Measurements from ENCODE around the gene PALB2. TPM values are rescaled to one million over a fixed set of nuclear protein-coding genes. Genes with fewer than 3 reads are reported as not detected.

The PALB2 gene
- polyA plus RNA-seq, 1 of the 3 experiments (the other 2 are of a cell fraction) = 3.3 TPM

GRCh38 chr16:23609929-23610328 is 31.2 kb downstream of the PALB2 start:
- H3K9me2 ChIP-seq = no peaks in the 10 kb centered on the region
- WGBS (ENCODE audit: low lambda C conversion rate) = 93% methylated on average over 1 of the region's 1 CpG
- POLR2A ChIA-PET = no interaction called here
- H3F3A ChIP-seq (replicated peaks; ENCODE audit: insufficient read depth) = peaks cover 15% of the 10 kb centered on the region
- H3K36me3 ChIP-seq (replicated peaks in 1 of 2; ENCODE audit: control insufficient read depth in 1 of 2, insufficient read depth in 2 of 2, low read length in 1 of 2) = peaks cover 6 to 18% of the 10 kb centered on the region in 2 experiments
- H2AFZ ChIP-seq (ENCODE audit: low read depth) = no peak overlapping the region
- H3K9me3 ChIP-seq = no peaks in the 10 kb centered on the region
- no peak overlapping the region for H3K9ac ChIP-seq
- DNase-seq = no peak
- no peak for TF ChIP-seq RAD21 (IDR thresholded peaks at IDR 0.05; ENCODE audit: low read length)
- TF ChIP-seq PBX3 (IDR thresholded peaks at IDR 0.05) = no peak
- TF ChIP-seq GATA2 (CRISPR knock-in tag; IDR thresholded peaks at IDR 0.05) = no peak
- H3K4me3 ChIP-seq (ENCODE audit: low read depth in 2 of 2, low read length in 1 of 2) = no peak overlapping the region
- H3K4me1 ChIP-seq (ENCODE audit: control insufficient read depth in 1 of 2, insufficient read depth in 2 of 2, low read depth in 1 of 2, low read length in 1 of 2) = no peaks in the 10 kb centered on the region
- no peak overlapping the region for H3K27ac ChIP-seq (ENCODE audit: low read depth in 2 of 2, low read length in 1 of 2)
- no peaks in the 10 kb centered on the region for H3K79me2 ChIP-seq (ENCODE audit: insufficient read depth)
- no peaks in the 10 kb centered on the region for H3K27me3 ChIP-seq (ENCODE audit: insufficient read depth)
- no peak overlapping the region for H3K4me2 ChIP-seq
- CTCF ChIA-PET = interaction anchor here (0.6 to 2.2 kb wide), 2 partner anchors 13 to 898 kb away, joined by 3 to 8 read pairs; no protein-coding TSS in a partner anchor
- H4K20me1 ChIP-seq (ENCODE audit: insufficient read depth) = no peaks in the 10 kb centered on the region

GRCh38 chr16:23608194-23608593 is 32.9 kb downstream of the PALB2 start:
- CTCF ChIA-PET = interaction anchor here (4.9 kb wide), 1 partner anchor 11 kb away, joined by 17 read pairs; the partner anchor contains the start of gene NDUFAB1
- WGBS (ENCODE audit: low lambda C conversion rate) = 77% methylated on average over 4 of the region's 4 CpGs
- Histone ChIP-seq H3K9me2 (no peaks in the 10 kb centered on the region), H3K9me3 (no peaks in the 10 kb centered on the region), H3K27me3 (ENCODE audit: insufficient read depth) (no peaks in the 10 kb centered on the region), H2AFZ (ENCODE audit: low read depth) (0 out of 2 replicates have a peak overlapping the region, but pooled peaks have one; percentile 7), H3K4me3 (ENCODE audit: low read depth in 2 of 2, low read length in 1 of 2) (no peak overlapping the region), H3F3A (replicated peaks; ENCODE audit: insufficient read depth) (peaks cover 15% of the 10 kb centered on the region), H3K36me3 (replicated peaks in 1 of 2; ENCODE audit: control insufficient read depth in 1 of 2, insufficient read depth in 2 of 2, low read length in 1 of 2) (peaks cover 15 to 19% of the 10 kb centered on the region in 2 experiments), H4K20me1 (ENCODE audit: insufficient read depth) (no peaks in the 10 kb centered on the region), H3K4me1 (ENCODE audit: control insufficient read depth in 1 of 2, insufficient read depth in 2 of 2, low read depth in 1 of 2, low read length in 1 of 2) (no peaks in the 10 kb centered on the region), H3K4me2 (peak overlapping the region; percentile 10; the same call in 1 of the 2 replicates), H3K27ac (ENCODE audit: low read depth in 2 of 2, low read length in 1 of 2) (peak overlapping the region in 1 of 2 experiments; percentile 78; a peak in 2 of 4 replicates), H3K9ac (no peak overlapping the region), H3K79me2 (ENCODE audit: insufficient read depth) (no peaks in the 10 kb centered on the region)
- POLR2A ChIA-PET = no interaction called here
- TF ChIP-seq USF1 (IDR thresholded peaks at IDR 0.05; ENCODE audit: borderline replicate concordance, low read depth) (no peak), MEF2A (IDR thresholded peaks at IDR 0.05; ENCODE audit: borderline replicate concordance, low read depth) (no peak), FOSL2 (IDR thresholded peaks at IDR 0.05; ENCODE audit: borderline replicate concordance, low read depth) (no peak), RCOR1 (IDR thresholded peaks at IDR 0.05; ENCODE audit: low read length) (no peak), MXI1 (IDR thresholded peaks at IDR 0.05; ENCODE audit: low read depth, low read length) (no peak), POLR2AphosphoS5 (IDR thresholded peaks at IDR 0.05; ENCODE audit: low read depth, low read length) (no peak), REST (IDR thresholded peaks at IDR 0.05; ENCODE audit: low read depth, low read length) (no peak), CTCF (IDR thresholded peaks at IDR 0.05) (no peak), MAX (IDR thresholded peaks at IDR 0.05; ENCODE audit: low read depth) (no peak), PBX3 (IDR thresholded peaks at IDR 0.05) (no peak), SMC3 (IDR thresholded peaks at IDR 0.05; ENCODE audit: low read depth, low read length) (no peak), RXRA (IDR thresholded peaks at IDR 0.05; ENCODE audit: borderline replicate concordance, low read depth) (no peak), SIN3A (IDR thresholded peaks at IDR 0.05; ENCODE audit: borderline replicate concordance, low read depth, low read length) (no peak)
- no peak for DNase-seq

All from SK-N-SH (cell line).